ENCODE results near the gene SLC6A8.

GRCh38 chrX:153725832-153726285, 38.1 kb downstream of the SLC6A8 start:
- no peak for TF ChIP-seq CTCF (conservative IDR thresholded peaks at IDR 0.05; ENCODE audit: low read depth, low read length)
- TF ChIP-seq EZH2 (IDR thresholded peaks at IDR 0.05; ENCODE audit: low read length, unreplicated experiment), result no peak
